Measurements from ENCODE around the gene POFUT1.

The POFUT1 gene

DNA sequence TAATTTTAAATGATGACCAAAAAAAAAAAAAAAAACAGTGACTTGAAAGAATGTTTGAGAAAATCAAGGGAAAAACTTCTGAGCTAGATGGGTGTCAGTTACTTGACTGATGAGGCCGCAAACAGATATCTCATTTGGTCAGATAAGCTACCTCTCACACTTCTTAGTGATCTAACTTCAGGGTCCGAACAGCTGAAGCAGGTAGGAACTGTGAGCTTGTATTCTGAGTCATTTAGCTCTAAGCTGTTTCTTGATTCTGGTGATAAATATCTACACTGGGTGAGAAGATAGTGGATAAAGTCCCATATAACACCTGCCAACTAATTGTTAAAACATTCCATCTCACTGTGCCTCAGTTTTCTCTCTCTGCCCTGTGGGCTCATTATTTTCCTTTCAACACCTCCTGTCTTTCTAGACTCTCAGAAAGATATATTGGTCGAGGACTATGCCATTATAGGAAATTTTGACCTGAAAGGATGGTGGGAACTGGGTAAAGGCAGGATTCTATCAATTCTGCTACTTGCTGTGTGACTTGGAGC, 77.5 kb downstream of the POFUT1 start:
- DNase-seq = no peak

DNA sequence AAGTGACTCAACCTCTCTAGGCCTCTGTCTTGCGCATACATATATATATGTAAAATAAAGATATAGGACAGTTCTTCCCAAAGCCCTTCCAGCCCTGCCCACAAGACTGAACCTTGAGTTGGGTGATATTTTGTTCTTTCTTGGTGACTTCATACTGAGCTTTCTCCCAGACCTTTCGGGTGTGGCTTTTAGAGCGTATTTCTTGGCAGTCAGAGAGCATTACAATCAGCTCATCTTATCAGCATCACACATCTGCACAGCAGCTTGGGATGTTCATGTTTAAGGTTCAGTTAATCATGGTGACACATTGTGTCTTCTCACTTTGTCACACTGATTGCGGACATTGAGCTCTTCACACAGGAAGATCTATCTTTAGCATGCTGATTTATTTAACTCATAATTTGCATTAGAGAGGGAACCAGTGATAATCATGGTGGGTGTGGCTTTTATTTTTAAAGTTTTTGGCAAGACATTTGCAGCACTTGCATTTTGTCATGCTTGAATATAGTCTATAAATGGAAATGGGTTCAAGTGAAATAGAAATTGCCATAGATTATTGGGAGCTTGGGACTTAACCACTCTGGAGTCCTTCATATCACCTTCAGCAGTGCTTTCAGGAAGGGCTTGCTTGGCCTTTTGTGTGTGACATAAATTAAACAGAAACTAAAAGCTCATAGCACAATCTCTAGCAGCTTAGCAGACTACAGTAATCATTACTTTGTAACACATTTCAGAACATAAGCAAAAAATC, 78.1 kb downstream of the POFUT1 start:
- no peak for DNase-seq

DNA sequence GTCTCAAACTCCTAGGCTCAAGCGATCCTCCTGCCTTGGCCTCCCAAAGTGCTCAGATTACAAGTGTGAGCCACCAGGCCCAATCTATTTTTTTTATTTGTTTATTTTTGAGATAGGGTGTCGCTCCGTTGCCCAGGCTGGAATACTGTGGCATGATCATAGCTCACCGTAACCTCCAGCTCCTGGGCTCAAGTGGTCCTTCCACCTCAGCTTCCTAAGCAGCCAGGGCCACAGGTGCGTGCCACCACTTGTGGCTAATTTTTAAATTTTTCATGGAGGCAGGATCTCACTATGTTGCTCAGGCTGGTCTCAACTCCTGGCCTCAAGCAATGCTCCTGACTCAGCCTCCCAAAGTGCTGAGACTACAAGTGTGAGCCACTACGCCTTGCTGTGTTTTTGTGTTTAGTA, 79.6 kb downstream of the POFUT1 start:
- no peak for DNase-seq

Measured in effector CD8-positive, alpha-beta T cell (primary cell).